Kidney (tissue), 14 donors: ENCODE results near the gene NRG3. TPM values are rescaled to one million over a fixed set of nuclear protein-coding genes. Genes with fewer than 3 reads are reported as not detected.

Experiments used
- DNase-seq, 5 donors: peaks; one replicate each; pipeline ENCODE4 v3.0.0-alpha.2; 2013 to 2020
- FAIRE-seq: peaks from 2 replicates; lab custom pipeline; 2012; peaks lifted over from hg19 to GRCh38; lab: Jason Lieb, UNC
- H3K27ac ChIP-seq, 2 donors: one replicate each; pipeline ENCODE4 v1.7.0; 2013; ENCODE audit warnings: low read depth in 2 of 2, low read length in 2 of 2, inconsistent platforms in 1 of 2
- H3K27me3 ChIP-seq: one replicate; pipeline ENCODE4 v1.7.1; 2013; ENCODE audit warnings: low read length, inconsistent platforms; ENCODE audit not compliant: control insufficient read depth, insufficient read depth
- H3K36me3 ChIP-seq, 3 donors: one replicate each; pipeline versions ENCODE4 v1.7.0 to v1.7.1; 2013; ENCODE audit warnings: low read length in 3 of 3, control low read depth in 1 of 3, inconsistent platforms in 1 of 3; ENCODE audit not compliant: insufficient read depth in 3 of 3, control insufficient read depth in 2 of 3
- H3K4me1 ChIP-seq, 3 donors: one replicate each; pipeline versions ENCODE4 v1.7.0 to v1.7.1; 2013; ENCODE audit warnings: low read length in 3 of 3, inconsistent platforms in 1 of 3, low read depth in 1 of 3; ENCODE audit not compliant: control insufficient read depth in 2 of 3, insufficient read depth in 2 of 3
- H3K4me3 ChIP-seq, 3 donors: one replicate each; pipeline versions ENCODE4 v1.7.0 to v1.8.1; 2013; ENCODE audit warnings: low read length in 3 of 3, control low read depth in 1 of 3, inconsistent platforms in 1 of 3
- H3K9ac ChIP-seq, 3 donors: one replicate each; pipeline versions ENCODE4 v1.7.0 to v1.7.1; 2013; ENCODE audit warnings: low read length in 3 of 3, control low read depth in 1 of 3, inconsistent platforms in 1 of 3
- H3K9me3 ChIP-seq, 3 donors: one replicate each; pipeline versions ENCODE4 v1.7.0 to v1.7.1; 2013; ENCODE audit warnings: low read length in 3 of 3, control low read depth in 1 of 3, inconsistent platforms in 1 of 3; ENCODE audit not compliant: control insufficient read depth in 2 of 3, insufficient read depth in 1 of 3
- CTCF ChIP-seq: IDR thresholded peaks from 3 replicates; pipeline ENCODE4 v1.5.1; 2012; ENCODE audit warnings: mild to moderate bottlenecking, moderate library complexity, borderline replicate concordance; ENCODE audit not compliant: insufficient read depth; ENCODE audit errors: extremely low read depth
- intact Hi-C: fragments of 100-400 bp; cut with DNase I; formaldehyde crosslinking; loops from one replicate; pipeline ENCODE4 v1.11.1; 2022
- polyA plus RNA-seq: library from polyadenylated mRNA; stranded (reverse); fragments of 350-450 nt; fragmentation: Illumina TruSeq; extraction: RNeasy Lipid Tissue Mini Kit (QIAGEN cat#74804); gene quantifications from one replicate; pipeline ENCODE4 v1.2.3, GENCODE V29; 2014; ENCODE audit warnings: low read depth, low replicate concordance; ENCODE audit not compliant: insufficient read depth
- total RNA-seq: library from RNA; stranded (reverse); fragmentation: NEBNext Ultra II Directional; extraction: Animal tissue kit (Norgen Biotek cat#: 25700); gene quantifications from one replicate; pipeline ENCODE4 v1.2.1, GENCODE V29; 2021
- donor health status: control.
- donor health status: control.
- donor health status: control.
- donor health status: control.
- donor health status: control.
- donor health status: DM: yes; HTN: yes; CAD: no.
- donor health status: Normal renal cell carcinoma (clear cell type).

Gene NRG3
- total and polyA plus RNA-seq, 2 donors from 2014 or later = 0.62 to 5.4 TPM

DNA sequence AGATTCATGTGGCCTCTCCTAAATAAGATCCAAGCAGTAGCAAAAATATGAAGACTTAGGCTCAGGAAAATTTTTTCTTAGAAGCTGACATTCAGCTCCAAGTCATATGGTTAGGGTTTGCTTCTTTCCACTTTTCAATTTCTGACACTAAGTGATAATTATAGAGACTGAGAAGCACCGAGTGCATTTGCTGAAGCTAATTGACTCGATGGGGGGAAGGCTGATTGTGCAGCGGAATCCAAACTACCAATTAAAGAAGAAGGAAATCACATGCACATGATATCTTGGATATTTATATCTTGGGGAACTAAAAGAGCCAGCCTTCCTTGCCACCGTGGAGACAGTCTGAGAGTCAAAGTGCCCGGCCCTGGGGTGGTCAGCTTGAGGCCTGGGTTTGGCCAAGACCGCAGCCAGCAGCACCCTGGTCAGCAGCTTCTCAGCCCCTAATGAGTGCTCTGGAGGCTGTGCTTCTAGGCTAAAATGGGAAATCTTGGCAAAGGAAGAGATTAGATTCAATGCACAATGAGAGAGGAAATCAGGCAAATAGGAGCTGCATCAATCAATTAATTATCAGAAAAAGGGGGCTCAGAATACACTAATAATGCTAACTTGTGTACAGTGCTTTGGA lies 589.3 kb downstream of the NRG3 start:
- Histone ChIP-seq H3K4me1 (no peaks in the 10 kb centered on the region), H3K36me3 (no peaks in the 10 kb centered on the region), H3K9me3 (no peaks in the 10 kb centered on the region), H3K27me3 (no peaks in the 10 kb centered on the region), H3K4me3 (no peak overlapping the region), H3K27ac (no peak overlapping the region), H3K9ac (no peak overlapping the region)
- DNase-seq = no peak
- intact Hi-C loops = no loop called here
- no peak for TF ChIP-seq CTCF
- no peak for FAIRE-seq

GRCh38 chr10:82464966-82465365 lies 590.0 kb downstream of the NRG3 start:
- no peaks in the 10 kb centered on the region for H3K4me1 ChIP-seq
- no peak overlapping the region for H3K27ac ChIP-seq
- H3K9me3 ChIP-seq = no peaks in the 10 kb centered on the region
- no peak for DNase-seq
- no peaks in the 10 kb centered on the region for H3K27me3 ChIP-seq
- no peak overlapping the region for H3K9ac ChIP-seq
- TF ChIP-seq CTCF = no peak
- FAIRE-seq = no peak
- intact Hi-C loops = no loop called here
- no peaks in the 10 kb centered on the region for H3K36me3 ChIP-seq
- no peak overlapping the region for H3K4me3 ChIP-seq

DNA sequence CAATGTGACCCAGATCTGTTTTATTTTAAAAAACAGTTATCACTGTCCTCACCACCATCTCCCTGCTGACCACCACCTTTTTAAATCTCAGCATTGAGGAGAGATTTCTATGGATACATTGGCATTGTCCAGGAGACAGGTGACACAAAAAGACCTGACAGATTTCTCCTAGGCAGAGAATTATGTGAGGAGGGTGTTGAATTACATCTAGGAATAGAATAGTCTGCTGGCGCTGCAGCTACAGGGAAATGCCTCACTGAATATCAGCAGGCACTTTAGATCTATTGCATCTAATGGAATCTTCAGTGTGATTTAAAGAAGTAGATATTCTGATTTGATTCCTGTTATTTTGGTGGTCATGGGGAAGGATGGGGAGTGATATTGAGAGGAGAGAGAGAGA lies 593.5 kb downstream of the NRG3 start:
- Histone ChIP-seq H3K27ac (no peak overlapping the region), H3K4me1 (no peaks in the 10 kb centered on the region), H3K27me3 (no peaks in the 10 kb centered on the region), H3K9ac (no peak overlapping the region), H3K4me3 (no peak overlapping the region), H3K36me3 (no peaks in the 10 kb centered on the region), H3K9me3 (no peaks in the 10 kb centered on the region)
- FAIRE-seq (no peak), DNase-seq (peak in 2 of 5 donors; percentile 37 to 46)
- intact Hi-C loops = no loop called here
- no peak for TF ChIP-seq CTCF
